HUES6 (cell line): ENCODE measurements around the gene ADH1A.
"Not testable (repeated sequence)": the region's sequence is repeated elsewhere in the genome, so short reads cannot be mapped to it uniquely, and the experiment has no call there.

ENCODE experiments used
- H3K27ac ChIP-seq: 2 replicates; pipeline ENCODE4 v1.7.0; 2013; ENCODE audit warnings: low read depth, mild to moderate bottlenecking, low read length, inconsistent platforms
- H3K27me3 ChIP-seq: 2 replicates; pipeline ENCODE4 v1.6.1; 2013; ENCODE audit warnings: low read length; ENCODE audit not compliant: control insufficient read depth, insufficient read depth
- H3K36me3 ChIP-seq: 2 replicates; pipeline ENCODE4 v1.6.1; 2013; ENCODE audit warnings: low read length; ENCODE audit not compliant: control insufficient read depth, insufficient read depth
- H3K4me1 ChIP-seq: 2 replicates; pipeline ENCODE4 v1.6.1; 2013; ENCODE audit warnings: low read length; ENCODE audit not compliant: control insufficient read depth, insufficient read depth
- H3K4me3 ChIP-seq: 2 replicates; pipeline ENCODE4 v1.5.1; 2013; ENCODE audit warnings: low read depth, low read length
- H3K9ac ChIP-seq: one replicate; pipeline ENCODE4 v1.6.1; 2013; ENCODE audit warnings: mild to moderate bottlenecking, low read length
- H3K9me3 ChIP-seq: 2 replicates; pipeline ENCODE4 v1.6.1; 2013; ENCODE audit warnings: low read depth, low read length; ENCODE audit not compliant: control insufficient read depth, insufficient read depth

The ADH1A gene

DNA sequence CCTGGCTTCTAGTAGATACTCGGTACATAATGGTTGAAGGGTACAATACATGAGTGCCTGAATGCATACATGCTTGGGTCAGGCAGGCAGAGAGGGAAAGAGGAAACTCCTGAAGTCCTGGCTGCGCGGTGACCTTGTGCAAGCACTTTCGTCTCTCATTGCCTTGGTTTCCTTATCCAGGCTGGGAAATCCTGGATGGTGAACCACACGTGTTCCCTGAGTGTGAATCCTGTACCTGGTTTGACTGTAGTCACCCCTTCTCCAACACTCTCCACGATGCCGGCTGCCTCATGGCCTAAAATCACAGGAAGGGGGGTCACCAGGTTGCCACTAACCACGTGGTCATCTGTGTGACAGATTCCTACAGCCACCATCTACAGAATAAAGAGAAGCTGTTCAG, 27.0 kb upstream of the ADH1A start:
- H3K36me3 ChIP-seq, H3K4me1 ChIP-seq, H3K9me3 ChIP-seq, H3K4me3 ChIP-seq, H3K27me3 ChIP-seq, H3K9ac ChIP-seq, H3K27ac ChIP-seq: not testable (repeated sequence)

DNA sequence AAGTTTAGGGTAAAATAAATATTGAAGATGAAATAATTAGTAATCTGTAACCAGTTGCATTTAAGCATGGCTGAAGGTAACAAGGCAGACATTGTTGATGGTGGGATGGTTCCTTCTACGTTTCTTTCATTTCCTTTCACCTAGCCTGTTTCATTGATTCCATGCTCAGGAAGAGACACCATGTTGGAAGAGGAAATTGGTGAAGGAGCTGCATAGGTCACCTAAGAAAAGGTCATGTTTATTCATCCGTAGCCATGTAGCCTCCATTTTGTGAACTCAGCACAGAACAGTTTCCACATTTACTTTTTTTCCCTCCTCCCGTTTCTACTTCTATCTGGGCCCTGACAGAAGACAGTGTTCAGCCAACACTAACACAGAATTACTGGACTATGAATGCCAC, 26.6 kb upstream of the ADH1A start:
- Histone ChIP-seq H3K27ac (no peak overlapping the region), H3K9me3 (no peaks in the 10 kb centered on the region), H3K36me3 (no peaks in the 10 kb centered on the region), H3K27me3 (no peaks in the 10 kb centered on the region), H3K4me3 (no peak overlapping the region), H3K9ac (no peak overlapping the region), H3K4me1 (peaks cover 4% of the 10 kb centered on the region; the same call in 1 of the 2 replicates)

DNA sequence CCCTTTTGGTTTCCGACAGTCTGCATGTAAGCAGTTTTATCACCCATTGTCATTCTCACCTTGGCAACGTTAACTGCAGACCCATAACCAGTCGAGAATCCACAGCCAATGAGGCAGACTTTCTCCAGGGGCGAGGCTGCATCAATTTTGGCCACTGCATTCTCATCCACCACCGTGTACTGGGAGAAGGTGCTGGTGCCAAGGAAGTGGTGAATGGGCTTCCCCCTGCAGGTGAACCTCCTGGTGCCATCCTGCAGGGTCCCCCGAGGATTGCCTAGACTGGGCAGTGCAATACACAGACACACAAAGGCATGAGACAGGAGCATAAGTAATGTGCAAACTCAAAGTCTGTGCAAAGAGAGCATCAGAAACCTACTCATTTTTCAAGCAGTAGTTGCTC, 25.1 kb upstream of the ADH1A start:
- H3K9ac ChIP-seq, result no peak overlapping the region
- no peaks in the 10 kb centered on the region for H3K4me1 ChIP-seq
- H3K27me3 ChIP-seq, result no peaks in the 10 kb centered on the region
- no peak overlapping the region for H3K27ac ChIP-seq
- H3K36me3 ChIP-seq, result no peaks in the 10 kb centered on the region
- H3K9me3 ChIP-seq, result no peaks in the 10 kb centered on the region
- H3K4me3 ChIP-seq, result no peak overlapping the region

DNA sequence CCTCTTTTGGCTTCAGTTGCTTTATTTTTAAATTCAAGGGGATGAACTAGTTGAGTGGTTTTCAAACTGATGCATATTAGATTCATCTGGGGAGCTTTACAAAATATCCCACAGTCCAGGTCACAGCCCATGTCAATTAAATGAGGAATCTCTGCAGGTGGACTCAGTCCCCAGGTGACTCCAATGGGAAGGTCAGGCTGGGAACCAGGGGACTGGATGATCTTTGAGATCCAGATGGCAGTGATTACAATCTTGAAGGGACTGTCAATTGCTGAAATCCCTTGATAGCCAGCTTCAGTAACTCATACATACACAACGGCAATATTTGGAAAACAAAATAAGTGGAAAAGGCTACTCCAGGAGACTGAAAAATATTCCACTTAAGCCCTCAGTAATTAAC, 23.4 kb upstream of the ADH1A start:
- Histone ChIP-seq H3K27ac (no peak overlapping the region), H3K9ac (no peak overlapping the region), H3K27me3 (no peaks in the 10 kb centered on the region), H3K4me3 (no peak overlapping the region), H3K9me3 (no peaks in the 10 kb centered on the region), H3K36me3 (no peaks in the 10 kb centered on the region), H3K4me1 (peaks cover 3% of the 10 kb centered on the region; the same call in 1 of the 2 replicates)

DNA sequence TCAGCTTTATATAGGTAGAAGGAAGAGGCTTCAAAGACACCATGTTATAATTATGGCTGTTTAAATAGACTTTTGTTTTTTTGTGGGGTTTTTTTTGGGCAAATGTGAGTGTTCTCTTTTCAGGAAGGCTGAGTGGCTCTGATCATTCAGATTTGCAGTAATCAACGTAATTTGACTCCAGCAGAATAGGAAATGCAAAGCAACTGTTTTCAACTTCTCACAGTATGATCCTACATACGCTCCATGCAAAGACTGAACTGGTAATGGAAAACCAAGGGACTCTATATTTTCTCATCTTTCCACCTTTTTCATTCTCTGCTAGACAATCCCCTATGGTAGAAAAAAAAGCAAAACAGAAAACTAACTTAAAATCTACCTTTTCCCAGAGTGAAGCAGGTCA, 19.6 kb upstream of the ADH1A start:
- no peak overlapping the region for H3K9ac ChIP-seq
- peaks cover 3% of the 10 kb centered on the region; the same call in 1 of the 2 replicates for H3K4me1 ChIP-seq
- H3K36me3 ChIP-seq, result no peaks in the 10 kb centered on the region
- H3K4me3 ChIP-seq, result no peak overlapping the region
- H3K27ac ChIP-seq, result no peak overlapping the region
- no peaks in the 10 kb centered on the region for H3K27me3 ChIP-seq
- no peaks in the 10 kb centered on the region for H3K9me3 ChIP-seq

DNA sequence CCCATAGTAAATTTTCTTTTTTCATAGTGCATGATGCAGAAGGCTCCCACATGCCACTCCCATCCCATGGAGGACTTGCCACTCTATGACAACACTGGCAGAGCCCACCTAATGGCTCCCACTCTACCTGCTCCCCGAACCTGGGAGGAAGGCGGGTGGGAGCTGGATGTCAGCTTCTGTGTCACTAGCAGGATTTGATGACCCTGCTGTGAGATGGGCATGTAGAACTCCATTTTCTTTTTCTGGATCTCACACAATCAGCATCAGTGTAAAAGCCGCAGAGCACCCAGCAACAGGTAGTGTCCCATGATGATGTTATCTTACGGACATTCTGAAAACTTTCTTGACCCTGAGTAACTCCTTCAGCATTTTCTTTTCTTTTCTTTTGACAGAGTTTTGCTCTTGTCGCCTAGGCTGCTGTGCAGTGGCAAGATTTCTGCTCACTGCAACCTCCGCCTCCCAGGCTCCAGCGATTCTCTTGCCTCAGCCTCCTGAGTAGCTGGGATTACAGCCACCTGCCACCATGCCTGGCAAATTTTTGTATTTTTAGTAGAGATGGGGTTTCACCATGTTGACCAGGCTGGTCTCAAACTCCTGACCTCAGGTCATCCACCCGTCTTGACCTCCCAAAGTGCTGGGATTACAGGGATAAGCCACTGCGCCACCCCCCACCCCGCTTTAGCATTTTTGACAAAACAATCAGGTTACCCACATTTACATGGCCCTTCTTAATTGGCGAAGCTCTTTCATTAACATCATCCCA, 15.0 kb upstream of the ADH1A start:
- H3K9ac ChIP-seq, result no peak overlapping the region
- H3K36me3 ChIP-seq, result no peaks in the 10 kb centered on the region
- no peaks in the 10 kb centered on the region for H3K9me3 ChIP-seq
- H3K4me3 ChIP-seq, result no peak overlapping the region
- no peak overlapping the region for H3K27ac ChIP-seq
- H3K4me1 ChIP-seq, result peaks cover 3% of the 10 kb centered on the region; the same call in 1 of the 2 replicates
- H3K27me3 ChIP-seq, result no peaks in the 10 kb centered on the region

DNA sequence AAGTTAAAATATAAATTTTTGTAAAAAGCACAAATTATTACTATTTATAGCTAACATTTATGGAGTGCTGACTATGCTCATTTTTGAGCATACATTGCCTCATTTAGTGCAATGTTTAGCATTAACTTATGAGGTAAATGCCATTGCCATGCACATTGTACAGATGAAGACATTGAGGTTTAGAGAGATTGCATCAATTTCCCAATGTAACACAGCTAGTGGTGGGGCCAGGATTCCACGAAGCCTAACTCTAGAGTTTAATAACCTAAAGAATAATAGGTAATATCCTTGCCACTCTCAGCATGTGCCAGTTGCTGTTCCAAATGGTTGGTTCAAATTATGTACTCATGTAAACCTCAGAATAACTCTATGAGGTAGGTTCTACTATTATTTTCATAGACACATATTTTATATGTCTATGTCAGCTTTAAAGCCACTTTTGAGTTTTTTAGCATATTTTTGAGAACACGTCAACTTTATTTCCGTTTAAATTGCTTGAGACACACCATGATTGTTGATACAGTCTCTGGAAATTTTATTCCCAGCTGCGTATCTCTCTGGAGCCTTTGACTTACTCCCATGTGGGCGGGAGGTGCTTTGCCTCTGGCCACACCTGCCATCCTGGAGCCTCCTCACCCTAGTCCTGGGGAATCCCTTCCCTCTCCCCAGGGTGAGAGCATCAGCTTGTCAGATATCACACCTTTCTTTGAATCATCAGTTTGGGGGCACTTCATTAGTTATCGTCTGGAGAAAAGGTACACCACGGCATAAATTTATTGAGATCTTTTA, 10.8 kb upstream of the ADH1A start:
- Histone ChIP-seq H3K27ac (no peak overlapping the region), H3K4me3 (no peak overlapping the region)

DNA sequence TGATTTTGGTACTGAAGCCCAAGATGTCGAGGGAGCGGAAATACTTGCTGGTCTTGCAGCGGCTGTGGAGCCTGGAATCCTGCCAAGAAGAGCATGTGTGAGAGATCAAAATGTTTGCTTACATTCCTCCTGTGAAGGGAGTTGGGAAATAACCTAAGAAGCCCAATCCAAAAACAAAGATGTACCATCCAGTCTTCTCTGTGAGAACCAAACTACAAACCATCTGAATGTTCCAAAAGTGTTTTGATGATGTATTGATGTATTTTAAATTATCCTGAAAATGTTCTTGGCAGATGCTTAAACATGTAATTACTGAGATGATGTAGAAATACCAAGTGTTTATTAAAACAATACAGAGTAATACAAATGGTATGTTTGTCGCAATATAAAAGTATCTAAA, 10.1 kb upstream of the ADH1A start:
- no peaks in the 10 kb centered on the region for H3K36me3 ChIP-seq
- no peaks in the 10 kb centered on the region for H3K9me3 ChIP-seq
- no peak overlapping the region for H3K9ac ChIP-seq
- no peaks in the 10 kb centered on the region for H3K4me1 ChIP-seq
- H3K27me3 ChIP-seq, result no peaks in the 10 kb centered on the region
- no peak overlapping the region for H3K27ac ChIP-seq
- H3K4me3 ChIP-seq, result no peak overlapping the region

More for the DNA sequence above, 10.8 kb upstream of the ADH1A start:
- no peaks in the 10 kb centered on the region for H3K9me3 ChIP-seq
- no peak overlapping the region for H3K9ac ChIP-seq
- H3K27me3 ChIP-seq, result no peaks in the 10 kb centered on the region
- H3K4me1 ChIP-seq, result no peaks in the 10 kb centered on the region
- H3K36me3 ChIP-seq, result no peaks in the 10 kb centered on the region

DNA sequence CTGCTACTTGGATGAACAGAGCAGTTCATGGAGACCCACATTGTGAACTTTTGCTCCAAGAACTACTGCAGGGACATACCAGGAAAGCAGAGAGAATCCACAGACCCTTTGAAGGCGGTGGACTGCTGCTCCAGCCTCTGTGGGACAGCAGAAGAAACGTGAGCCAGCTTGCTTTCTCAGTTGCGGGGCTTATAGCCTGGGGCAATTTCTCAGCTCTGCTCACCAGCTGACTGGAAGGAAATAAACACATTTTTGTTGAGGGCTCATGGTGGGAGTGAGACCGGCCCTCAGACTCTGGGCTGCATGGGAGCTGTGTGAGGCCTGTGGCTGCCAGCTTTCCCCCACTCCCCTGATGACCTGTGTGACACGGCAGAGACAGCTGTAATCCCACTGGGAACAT, 2.6 kb upstream of the ADH1A start:
- Histone ChIP-seq H3K9ac (no peak overlapping the region), H3K27me3 (no peaks in the 10 kb centered on the region), H3K36me3 (no peaks in the 10 kb centered on the region), H3K4me1 (no peaks in the 10 kb centered on the region), H3K27ac (no peak overlapping the region), H3K9me3 (no peaks in the 10 kb centered on the region), H3K4me3 (no peak overlapping the region)

DNA sequence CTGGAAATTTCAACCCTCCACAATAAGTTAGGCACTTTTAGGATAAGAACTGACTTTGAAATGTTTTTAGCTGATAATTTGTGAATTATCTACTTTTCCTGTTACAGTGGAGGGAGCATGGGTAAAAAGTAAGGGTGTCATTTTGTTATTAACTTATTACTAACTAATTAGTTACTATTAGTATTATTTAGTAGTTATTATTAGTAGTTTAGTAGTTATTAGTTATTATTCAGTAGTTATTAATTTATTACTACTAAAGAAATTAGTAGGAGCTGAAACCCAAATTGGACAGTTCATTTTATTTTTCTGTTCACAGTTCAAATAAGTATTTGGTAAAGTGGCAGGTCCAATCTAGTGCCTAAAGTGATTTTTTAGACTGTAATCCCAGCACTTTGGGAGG, 5.4 kb downstream of the ADH1A start:
- no peaks in the 10 kb centered on the region for H3K4me1 ChIP-seq
- H3K27ac ChIP-seq, result no peak overlapping the region
- H3K36me3 ChIP-seq, result no peaks in the 10 kb centered on the region
- no peaks in the 10 kb centered on the region for H3K9me3 ChIP-seq
- H3K4me3 ChIP-seq, result no peak overlapping the region
- no peaks in the 10 kb centered on the region for H3K27me3 ChIP-seq
- no peak overlapping the region for H3K9ac ChIP-seq

DNA sequence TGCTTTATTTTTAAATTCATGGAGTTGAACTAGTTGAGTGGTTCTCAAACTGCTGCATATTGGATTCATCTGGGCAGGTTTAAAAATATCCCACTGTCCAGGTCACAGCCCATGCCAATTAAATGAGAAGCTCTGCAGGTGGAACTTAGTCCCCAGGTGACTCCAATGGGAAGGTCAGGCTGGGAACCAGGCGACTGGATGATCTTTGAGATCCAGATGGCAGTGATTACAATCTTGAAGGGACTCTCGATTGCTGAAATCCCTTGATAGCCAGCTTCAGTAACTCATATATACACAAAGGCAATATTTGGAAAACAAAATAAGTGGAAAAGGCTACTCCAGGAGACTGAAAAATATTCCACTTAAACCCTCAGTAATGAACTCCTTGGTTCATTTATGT, 8.1 kb downstream of the ADH1A start:
- Histone ChIP-seq H3K9me3 (no peaks in the 10 kb centered on the region), H3K36me3 (no peaks in the 10 kb centered on the region), H3K9ac (no peak overlapping the region)

More for the DNA sequence above, 8.1 kb downstream of the ADH1A start:
- Histone ChIP-seq H3K27ac (no peak overlapping the region), H3K4me1 (no peaks in the 10 kb centered on the region), H3K4me3 (no peak overlapping the region), H3K27me3 (no peaks in the 10 kb centered on the region)
